Measurements from ENCODE around the gene SFMBT2. TPM values are rescaled to one million over a fixed set of nuclear protein-coding genes. Genes with fewer than 3 reads are reported as not detected.

The SFMBT2 gene
- total and polyA plus RNA-seq, 4 donors = 2.9 to 11.0 (median 6.5) TPM

DNA sequence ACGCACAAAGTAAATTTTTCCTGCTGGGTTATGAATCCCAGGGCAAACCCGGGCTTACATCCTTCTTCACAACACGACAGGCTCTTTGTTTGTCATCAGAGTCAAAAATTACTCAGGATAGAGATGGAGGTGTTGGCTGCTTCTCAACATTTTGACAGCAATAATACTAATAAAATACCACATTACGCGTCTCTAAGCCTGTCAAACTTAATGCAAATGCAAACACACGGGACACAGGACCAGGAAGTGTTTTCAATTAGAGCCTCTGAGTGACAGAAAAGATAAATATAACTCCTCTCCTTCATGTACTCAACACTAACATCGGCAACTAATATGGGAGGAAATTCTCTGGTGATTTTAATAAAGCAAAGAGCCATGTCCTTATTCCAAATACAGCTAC lies 128.4 kb downstream of the SFMBT2 start:
- peaks cover 0 to 5% (median 0%) of the 10 kb centered on the region in 5 donors for H3K4me1 ChIP-seq (ENCODE audit: control insufficient read depth in 5 of 5, insufficient read depth in 5 of 5, low read length in 5 of 5)
- H3K27ac ChIP-seq (ENCODE audit: low read depth in 1 of 2, low read length in 1 of 2) = no peak overlapping the region
- H3K9me3 ChIP-seq (ENCODE audit: control insufficient read depth in 4 of 4, insufficient read depth in 3 of 4, low read length in 3 of 4) = no peaks in the 10 kb centered on the region
- ATAC-seq (ENCODE audit: insufficient read depth, low FRiP score) = no peak
- H3K4me3 ChIP-seq = no peak overlapping the region
- no peak for TF ChIP-seq CTCF (IDR thresholded peaks at IDR 0.05; ENCODE audit: control extremely low read depth, extremely low read depth)
- WGBS, 2 donors = 78 to 80% methylated on average over 7 of the region's 7 CpGs
- no peak for DNase-seq
- H3K27me3 ChIP-seq (ENCODE audit: control insufficient read depth in 3 of 3, insufficient read depth in 3 of 3, low read length in 2 of 3) = no peaks in the 10 kb centered on the region
- peaks cover 0 to 2% (median 0%) of the 10 kb centered on the region in 4 donors for H3K36me3 ChIP-seq (ENCODE audit: control insufficient read depth in 4 of 4, insufficient read depth in 4 of 4, low read length in 4 of 4)
- H3K9ac ChIP-seq (ENCODE audit: insufficient read depth in 1 of 2, low read length in 2 of 2) = no peak overlapping the region

GRCh38 chr10:7281429-7281828 lies 129.4 kb downstream of the SFMBT2 start:
- no peak for TF ChIP-seq CTCF (IDR thresholded peaks at IDR 0.05; ENCODE audit: control extremely low read depth, extremely low read depth)
- Histone ChIP-seq H3K36me3 (ENCODE audit: control insufficient read depth in 4 of 4, insufficient read depth in 4 of 4, low read length in 4 of 4) (peaks cover 0 to 2% (median 0%) of the 10 kb centered on the region in 4 donors), H3K9me3 (ENCODE audit: control insufficient read depth in 4 of 4, insufficient read depth in 3 of 4, low read length in 3 of 4) (no peaks in the 10 kb centered on the region), H3K4me3 (no peak overlapping the region), H3K27ac (ENCODE audit: low read depth in 1 of 2, low read length in 1 of 2) (no peak overlapping the region), H3K4me1 (ENCODE audit: control insufficient read depth in 5 of 5, insufficient read depth in 5 of 5, low read length in 5 of 5) (peaks cover 0 to 5% (median 0%) of the 10 kb centered on the region in 5 donors), H3K9ac (ENCODE audit: insufficient read depth in 1 of 2, low read length in 2 of 2) (no peak overlapping the region), H3K27me3 (ENCODE audit: control insufficient read depth in 3 of 3, insufficient read depth in 3 of 3, low read length in 2 of 3) (no peaks in the 10 kb centered on the region)
- DNase-seq (no peak), ATAC-seq (ENCODE audit: insufficient read depth, low FRiP score) (no peak)
- 89% methylated on average over 6 of the region's 6 CpGs for WGBS, 2 donors

GRCh38 chr10:7279303-7279702 lies 131.5 kb downstream of the SFMBT2 start:
- DNase-seq (no peak), ATAC-seq (ENCODE audit: insufficient read depth, low FRiP score) (no peak)
- H3K9ac ChIP-seq (ENCODE audit: insufficient read depth in 1 of 2, low read length in 2 of 2) = no peak overlapping the region
- TF ChIP-seq CTCF (IDR thresholded peaks at IDR 0.05; ENCODE audit: control extremely low read depth, extremely low read depth) = no peak
- H3K4me1 ChIP-seq (ENCODE audit: control insufficient read depth in 5 of 5, insufficient read depth in 5 of 5, low read length in 5 of 5) = no peaks in the 10 kb centered on the region
- no peaks in the 10 kb centered on the region for H3K27me3 ChIP-seq (ENCODE audit: control insufficient read depth in 3 of 3, insufficient read depth in 3 of 3, low read length in 2 of 3)
- H3K9me3 ChIP-seq (ENCODE audit: control insufficient read depth in 4 of 4, insufficient read depth in 3 of 4, low read length in 3 of 4) = no peaks in the 10 kb centered on the region
- no peak overlapping the region for H3K27ac ChIP-seq (ENCODE audit: low read depth in 1 of 2, low read length in 1 of 2)
- peaks cover 0 to 6% (median 0%) of the 10 kb centered on the region in 4 donors for H3K36me3 ChIP-seq (ENCODE audit: control insufficient read depth in 4 of 4, insufficient read depth in 4 of 4, low read length in 4 of 4)
- WGBS, 2 donors = 94 to 95% methylated on average over 5 of the region's 5 CpGs
- H3K4me3 ChIP-seq = no peak overlapping the region

DNA sequence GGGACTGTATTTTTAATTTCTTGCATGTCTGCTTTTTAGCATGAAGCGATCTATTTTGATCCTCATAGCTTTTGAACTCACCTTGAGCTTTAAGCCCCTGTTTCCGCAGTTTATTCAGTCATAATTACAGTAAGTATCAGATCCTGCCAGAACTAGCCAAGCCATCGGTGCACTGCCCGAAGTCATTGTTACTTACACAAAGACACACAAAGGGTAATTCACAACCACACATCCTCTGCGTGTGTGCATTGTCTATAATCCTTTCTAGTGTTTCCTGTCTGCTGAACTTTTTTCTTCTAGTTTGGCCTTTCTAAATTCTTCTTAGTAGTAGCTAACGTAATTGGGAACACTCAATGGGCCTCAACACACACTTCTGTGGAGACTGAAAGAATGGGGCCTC lies 133.0 kb downstream of the SFMBT2 start:
- 78 to 85% methylated on average over 6 of the region's 6 CpGs for WGBS, 2 donors

More for the DNA sequence above, 133.0 kb downstream of the SFMBT2 start:
- no peak for DNase-seq
- ATAC-seq (ENCODE audit: insufficient read depth, low FRiP score) = no peak
- H3K4me1 ChIP-seq (ENCODE audit: control insufficient read depth in 5 of 5, insufficient read depth in 5 of 5, low read length in 5 of 5) = no peaks in the 10 kb centered on the region
- no peaks in the 10 kb centered on the region for H3K9me3 ChIP-seq (ENCODE audit: control insufficient read depth in 4 of 4, insufficient read depth in 3 of 4, low read length in 3 of 4)
- H3K27ac ChIP-seq (ENCODE audit: low read depth in 1 of 2, low read length in 1 of 2) = no peak overlapping the region
- no peaks in the 10 kb centered on the region for H3K27me3 ChIP-seq (ENCODE audit: control insufficient read depth in 3 of 3, insufficient read depth in 3 of 3, low read length in 2 of 3)
- TF ChIP-seq CTCF (IDR thresholded peaks at IDR 0.05; ENCODE audit: control extremely low read depth, extremely low read depth) = no peak
- H3K4me3 ChIP-seq = no peak overlapping the region
- H3K9ac ChIP-seq (ENCODE audit: insufficient read depth in 1 of 2, low read length in 2 of 2) = no peak overlapping the region
- H3K36me3 ChIP-seq (ENCODE audit: control insufficient read depth in 4 of 4, insufficient read depth in 4 of 4, low read length in 4 of 4) = peaks cover 0 to 6% (median 0%) of the 10 kb centered on the region in 4 donors

Data from lung (tissue), 12 donors.